Esophagus squamous epithelium (tissue), 5 donors: Measurements from ENCODE around the gene TDRD5. TPM values are rescaled to one million over a fixed set of nuclear protein-coding genes. Genes with fewer than 3 reads are reported as not detected.

Experiments
- DNase-seq: peaks from one replicate; lab custom pipeline; 2025; lab: John Stamatoyannopoulos, UW
- H3K27ac ChIP-seq, 4 donors: fragments of 200-600 bp; sonication (generic); one replicate each; pipeline ENCODE4 v1.5.1; 2016 to 2019; ENCODE audit warnings: mild to moderate bottlenecking in 1 of 4
- H3K27me3 ChIP-seq, 4 donors: fragments of 200-600 bp; sonication (generic); 1 replicate in 3 of 4; 2 replicates in 1 of 4; pipeline versions ENCODE4 v1.5.1 to v1.6.0; 2017 to 2021; ENCODE audit warnings: antibody characterized with exemption in 1 of 4
- H3K36me3 ChIP-seq, 3 donors: fragments of 200-600 bp; sonication (generic); one replicate each; pipeline ENCODE4 v1.5.1; 2016 to 2019
- H3K4me1 ChIP-seq, 3 donors: fragments of 200-600 bp; sonication (generic); one replicate each; pipeline ENCODE4 v1.5.1; 2017 to 2019
- H3K4me3 ChIP-seq, 4 donors: fragments of 200-600 bp; sonication (generic); 1 replicate in 3 of 4; 2 replicates in 1 of 4; pipeline ENCODE4 v1.5.1; 2016 to 2019; ENCODE audit warnings: mild to moderate bottlenecking in 2 of 4, moderate library complexity in 1 of 4
- H3K9me3 ChIP-seq, 3 donors: fragments of 200-600 bp; sonication (generic); one replicate each; pipeline ENCODE4 v1.5.1; 2016 to 2019
- CTCF ChIP-seq, 6 experiments: fragments of 450-650 bp in 4 of 6; fragments of 200-600 bp in 2 of 6; sonication (generic) in 2 of 6; IDR thresholded peaks; one replicate each; pipeline ENCODE4 v1.5.1; 2016 to 2019; ENCODE audit warnings: antibody characterized with exemption in 6 of 6, mild to moderate bottlenecking in 4 of 6, moderate library complexity in 4 of 6
- POLR2A ChIP-seq, 4 donors: fragments of 450-650 bp; IDR thresholded peaks; one replicate each; pipeline ENCODE4 v1.6.1; 2017; ENCODE audit warnings: antibody characterized with exemption in 4 of 4, mild to moderate bottlenecking in 4 of 4, moderate library complexity in 3 of 4
- WGBS, 2 donors: methylation state at CpG; one replicate each; pipeline ENCODE4 v1.1.5; 2018; 5-methylcytosine and 5-hydroxymethylcytosine counted together
- intact Hi-C: fragments of 100-400 bp; cut with DNase I; formaldehyde crosslinking; loops from one replicate; pipeline ENCODE4 v1.15.0; 2022
- total RNA-seq, 4 donors: library from RNA; depleted of rRNA; stranded (reverse); fragments of >200 nt; gene quantifications; one replicate each; pipeline ENCODE4 v1.1.0, GENCODE V29; 2016
- donor health status: DM: yes; HTN: yes; CAD: no.

Gene TDRD5
- total RNA-seq, 4 donors from 2014 or later, result 0.15 to 0.72 (median 0.37) TPM

GRCh38 chr1:179601093-179601492, 9.5 kb downstream of the TDRD5 start:
- Histone ChIP-seq H3K4me3 (no peak overlapping the region), H3K27ac (no peak overlapping the region), H3K4me1 (no peaks in the 10 kb centered on the region), H3K27me3 (peaks cover 0 to 4% (median 0%) of the 10 kb centered on the region in 4 donors), H3K36me3 (no peaks in the 10 kb centered on the region), H3K9me3 (no peaks in the 10 kb centered on the region)
- no peak for DNase-seq
- TF ChIP-seq POLR2A (IDR thresholded peaks at IDR 0.05) (no peak), CTCF (IDR thresholded peaks at IDR 0.05) (no peak)
- 69 to 79% methylated on average over 1 of the region's 1 CpG for WGBS, 2 donors
- intact Hi-C loops, result no loop called here

- WGBS, 2 donors, result 48 to 67% methylated on average over 3 of the region's 3 CpGs
- no peaks in the 10 kb centered on the region for H3K9me3 ChIP-seq
- no peaks in the 10 kb centered on the region for H3K27me3 ChIP-seq
- no peak for DNase-seq
- H3K27ac ChIP-seq, result no peak overlapping the region
- no peak overlapping the region for H3K4me3 ChIP-seq
- H3K4me1 ChIP-seq, result no peaks in the 10 kb centered on the region
- TF ChIP-seq POLR2A (IDR thresholded peaks at IDR 0.05) (no peak), CTCF (IDR thresholded peaks at IDR 0.05) (no peak)
- no peaks in the 10 kb centered on the region for H3K36me3 ChIP-seq
- intact Hi-C loops, result no loop called here
Observed at GRCh38 chr1:179612361-179612760, 20.7 kb downstream of the TDRD5 start.

GRCh38 chr1:179630719-179631118, 39.1 kb downstream of the TDRD5 start:
- Histone ChIP-seq H3K27me3 (no peaks in the 10 kb centered on the region), H3K4me1 (no peaks in the 10 kb centered on the region), H3K27ac (no peak overlapping the region), H3K36me3 (no peaks in the 10 kb centered on the region), H3K9me3 (no peaks in the 10 kb centered on the region), H3K4me3 (no peak overlapping the region)
- no peak for TF ChIP-seq CTCF (IDR thresholded peaks at IDR 0.05)
- TF ChIP-seq POLR2A (IDR thresholded peaks at IDR 0.05), result no peak
- WGBS, 2 donors, result 76 to 94% methylated on average over 1 to 2 of the region's 2 CpGs
- DNase-seq, result no peak
- intact Hi-C loops, result no loop called here

- no peak overlapping the region for H3K4me3 ChIP-seq
- H3K9me3 ChIP-seq, result no peaks in the 10 kb centered on the region
- H3K27me3 ChIP-seq, result no peaks in the 10 kb centered on the region
- no peaks in the 10 kb centered on the region for H3K4me1 ChIP-seq
- H3K36me3 ChIP-seq, result no peaks in the 10 kb centered on the region
- H3K27ac ChIP-seq, result no peak overlapping the region
- DNase-seq, result no peak
- no peak for TF ChIP-seq CTCF (IDR thresholded peaks at IDR 0.05)
- no peak for TF ChIP-seq POLR2A (IDR thresholded peaks at IDR 0.05)
- intact Hi-C loops, result no loop called here
Observed at GRCh38 chr1:179632868-179633267, 41.2 kb downstream of the TDRD5 start.

- Histone ChIP-seq H3K4me3 (no peak overlapping the region), H3K27me3 (no peaks in the 10 kb centered on the region), H3K4me1 (no peaks in the 10 kb centered on the region), H3K9me3 (no peaks in the 10 kb centered on the region), H3K36me3 (no peaks in the 10 kb centered on the region), H3K27ac (no peak overlapping the region)
- intact Hi-C loops, result no loop called here
- 59 to 63% methylated on average over 5 of the region's 5 CpGs for whole genome bisulfite sequencing, 2 donors
- TF ChIP-seq POLR2A (IDR thresholded peaks at IDR 0.05) (no peak), CTCF (IDR thresholded peaks at IDR 0.05) (no peak)
- no peak for DNase-seq
Observed at GRCh38 chr1:179637211-179637860, 45.7 kb downstream of the TDRD5 start.
